RPMI7951 (cell line): ENCODE data around the gene URM1. TPM values are rescaled to one million over a fixed set of nuclear protein-coding genes. Genes with fewer than 3 reads are reported as not detected.
"Not testable (repeated sequence)": the region's sequence is repeated elsewhere in the genome, so short reads cannot be mapped to it uniquely, and the experiment has no call there.

ENCODE experiments used
- DNase-seq: peaks from one replicate; pipeline ENCODE4 v3.0.0-alpha.2; 2012; ENCODE audit warnings: low read depth
- total RNA-seq: library from RNA; depleted of rRNA; stranded (reverse); fragments of >200 nt; shearing (Covaris generic); gene quantifications from 2 replicates; pipeline ENCODE4 v1.2.3, GENCODE V29; 2014

The URM1 gene
- total RNA-seq, 1 experiment from 2014 or later: 33.2 TPM

DNA sequence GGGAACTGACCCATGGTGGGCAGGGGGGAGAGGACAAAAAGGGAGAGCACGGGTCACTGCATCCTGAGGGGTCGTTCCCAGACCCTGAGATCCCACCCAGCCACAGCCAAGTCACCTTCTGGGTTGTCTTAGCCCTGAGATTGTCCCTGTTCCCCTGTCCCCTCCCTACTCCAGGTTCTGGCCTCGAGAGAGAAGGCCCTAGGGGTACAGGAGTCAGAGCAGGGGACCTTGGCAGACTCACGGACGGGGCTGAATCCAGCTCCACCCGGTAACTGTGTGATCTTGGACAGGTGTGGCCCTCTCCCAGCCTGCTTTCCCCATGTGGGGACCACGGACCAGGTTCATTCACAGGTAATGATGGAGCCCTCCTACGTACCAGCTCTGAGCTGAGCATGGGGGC lies 38.3 kb downstream of the URM1 start:
- DNase-seq: no peak

DNA sequence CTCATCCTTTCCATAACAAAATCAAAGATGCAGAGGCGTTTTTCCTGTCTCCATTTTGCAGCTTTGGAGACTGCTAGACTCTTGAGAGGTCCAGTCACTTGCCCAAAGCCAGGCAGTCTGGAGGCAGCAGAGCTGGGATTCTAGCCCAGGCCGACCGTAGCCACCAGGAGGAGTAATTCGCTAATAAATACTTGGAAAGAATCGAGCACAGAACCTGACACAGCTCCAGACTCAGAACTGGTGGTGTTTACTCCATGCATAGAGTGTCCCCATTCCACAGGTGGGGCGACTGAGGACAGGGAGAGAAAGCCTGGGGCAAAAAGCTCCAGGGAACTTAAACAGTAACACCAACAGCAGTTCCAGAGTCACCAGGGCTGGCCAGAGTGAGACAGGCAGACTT lies 38.8 kb downstream of the URM1 start:
- peak; percentile 29 for DNase-seq

DNA sequence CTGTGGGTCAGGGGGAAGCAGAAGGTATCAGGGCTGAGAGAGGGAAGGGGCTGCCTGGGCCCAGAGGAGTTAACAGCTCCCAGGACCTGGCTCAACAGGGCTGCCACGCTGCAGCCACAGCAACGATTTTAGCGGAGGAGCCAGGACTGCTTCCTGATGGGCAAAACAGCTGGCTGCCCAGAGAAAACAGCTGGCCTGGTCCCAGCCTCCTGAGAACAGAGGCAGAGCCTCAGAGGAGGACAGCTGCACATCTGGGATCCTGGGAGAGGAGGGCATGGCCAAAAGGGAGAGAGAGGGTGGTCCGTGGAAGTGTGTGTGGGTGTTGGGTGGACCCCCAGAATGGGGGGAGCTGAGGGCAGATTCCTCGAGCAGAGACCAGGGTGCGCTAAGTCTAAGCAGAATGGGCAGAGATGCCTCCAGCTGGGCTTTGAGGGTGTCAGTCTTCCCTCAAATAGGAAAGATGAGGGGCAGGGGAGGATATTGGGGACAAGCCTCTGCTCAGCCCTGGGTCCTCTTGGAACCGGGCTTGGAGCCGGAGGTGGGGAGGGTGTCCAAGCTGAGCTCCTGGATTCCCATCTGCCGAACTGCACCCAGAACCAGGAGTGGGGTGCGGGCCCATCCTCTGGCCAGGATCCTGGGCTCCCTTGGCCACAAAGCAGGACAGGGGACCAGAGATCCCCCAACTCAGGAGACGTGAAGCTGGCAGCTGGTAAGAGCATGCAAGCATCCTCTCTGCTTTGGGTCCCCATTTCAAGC lies 40.4 kb downstream of the URM1 start:
- DNase-seq: no peak

DNA sequence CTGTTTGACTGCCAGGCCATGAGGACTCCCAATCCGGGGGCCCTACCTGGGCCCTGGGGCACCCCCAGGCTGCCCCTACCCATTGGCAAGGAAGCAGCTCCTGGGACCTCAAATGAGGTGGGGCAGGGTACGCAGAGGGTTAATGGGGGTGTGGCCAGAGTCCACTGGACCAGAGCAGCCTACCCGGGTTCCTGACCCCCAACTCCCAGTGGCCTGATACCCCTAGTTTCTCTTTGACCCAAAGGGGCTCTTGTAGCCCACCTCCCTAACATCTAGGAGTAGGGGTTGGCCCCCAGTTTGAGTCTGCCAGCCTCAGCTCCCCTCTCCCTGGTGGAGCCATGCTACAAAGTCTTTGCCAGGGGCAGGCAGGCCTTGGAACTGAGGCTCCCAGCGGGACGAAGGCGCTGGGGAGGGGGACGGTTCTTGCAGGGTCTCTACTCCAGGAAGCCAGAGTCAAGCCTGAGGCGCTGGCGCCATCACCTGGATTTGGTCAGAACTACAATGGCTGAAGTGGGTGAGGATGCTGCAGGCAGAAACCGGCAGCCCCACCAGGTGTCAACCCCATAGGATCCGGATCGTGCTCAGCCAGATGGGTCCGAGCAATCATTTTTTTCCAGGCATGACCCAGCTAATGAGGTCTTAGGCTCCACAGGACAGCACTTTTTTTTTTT lies 41.1 kb downstream of the URM1 start:
- DNase-seq: peak; percentile 25

DNA sequence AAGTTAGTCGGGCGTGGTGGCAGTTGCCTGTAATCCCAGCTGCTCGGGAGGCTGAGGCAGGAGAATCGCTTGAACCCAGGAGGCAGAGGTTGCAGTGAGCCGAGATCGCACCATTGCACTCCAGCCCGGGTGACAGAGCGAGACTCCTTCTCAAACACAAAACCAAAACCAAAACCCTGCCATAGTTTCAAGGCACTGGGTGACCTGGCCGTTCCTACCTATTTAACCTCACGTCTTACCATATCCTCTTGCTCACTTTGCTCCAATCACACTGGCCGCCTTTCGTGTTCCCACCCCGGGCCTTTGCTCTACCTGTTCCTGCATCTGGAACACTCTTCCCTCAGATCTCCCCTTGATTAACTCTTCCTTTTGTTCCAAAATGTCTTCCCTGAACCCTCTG lies 42.6 kb downstream of the URM1 start:
- not testable (repeated sequence) for DNase-seq

DNA sequence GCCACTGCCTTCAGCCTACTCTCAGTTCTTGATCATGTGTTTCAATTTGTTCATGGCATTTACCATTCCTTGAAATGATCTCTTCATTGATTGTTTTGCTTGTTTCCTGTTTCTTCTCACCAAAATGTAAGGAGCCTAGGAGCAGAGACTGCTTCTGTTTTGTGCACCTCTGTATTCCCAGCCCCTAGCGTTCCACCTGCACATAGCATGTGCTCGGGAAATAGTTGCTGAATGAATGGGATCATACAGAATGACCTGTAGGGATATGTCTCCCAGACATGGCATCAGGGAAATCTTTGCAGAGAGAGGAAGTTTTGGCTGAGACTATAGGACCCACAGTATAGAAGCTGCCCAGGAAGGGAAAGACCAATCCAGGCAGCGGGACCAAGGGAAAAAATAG lies 43.3 kb downstream of the URM1 start:
- no peak for DNase-seq

DNA sequence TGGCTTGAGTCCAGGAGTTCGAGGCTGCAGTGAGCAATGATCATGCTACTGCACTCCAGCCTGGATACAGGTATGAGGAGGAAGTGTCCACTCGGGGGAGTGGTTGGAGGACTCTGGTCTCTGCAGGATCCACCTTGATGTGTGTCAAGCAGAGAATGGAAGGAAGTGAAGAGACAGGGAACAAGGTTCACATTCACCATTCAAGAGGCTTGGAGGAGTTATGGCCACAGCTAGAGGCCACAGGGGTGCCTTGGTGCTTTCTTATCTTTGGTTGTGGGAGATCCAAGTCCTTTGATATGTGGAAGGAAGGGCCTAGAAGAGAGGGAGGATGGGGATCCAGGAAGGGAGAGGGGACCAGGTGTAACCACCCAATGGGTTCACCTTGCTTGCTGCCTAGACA lies 44.1 kb downstream of the URM1 start:
- no peak for DNase-seq

DNA sequence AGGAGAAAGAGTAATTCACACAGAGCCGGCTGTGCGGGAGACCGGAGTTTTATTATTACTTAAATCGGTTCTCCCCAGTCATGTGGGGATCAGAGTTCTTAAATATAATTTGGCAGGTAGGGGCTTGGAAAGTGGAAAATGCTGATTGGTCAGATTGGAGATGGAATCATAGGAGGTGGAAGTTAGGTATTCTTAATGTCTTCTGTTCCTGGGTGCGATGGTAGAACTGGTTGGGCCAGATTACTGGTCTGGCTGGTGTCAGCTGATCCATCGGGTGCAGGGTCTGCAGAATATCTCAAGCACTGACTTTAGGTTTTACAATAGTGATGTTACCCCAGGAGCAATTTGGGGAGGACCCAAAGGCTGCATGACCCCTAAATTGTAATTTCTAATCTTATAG lies 44.8 kb downstream of the URM1 start:
- DNase-seq: no peak

DNA sequence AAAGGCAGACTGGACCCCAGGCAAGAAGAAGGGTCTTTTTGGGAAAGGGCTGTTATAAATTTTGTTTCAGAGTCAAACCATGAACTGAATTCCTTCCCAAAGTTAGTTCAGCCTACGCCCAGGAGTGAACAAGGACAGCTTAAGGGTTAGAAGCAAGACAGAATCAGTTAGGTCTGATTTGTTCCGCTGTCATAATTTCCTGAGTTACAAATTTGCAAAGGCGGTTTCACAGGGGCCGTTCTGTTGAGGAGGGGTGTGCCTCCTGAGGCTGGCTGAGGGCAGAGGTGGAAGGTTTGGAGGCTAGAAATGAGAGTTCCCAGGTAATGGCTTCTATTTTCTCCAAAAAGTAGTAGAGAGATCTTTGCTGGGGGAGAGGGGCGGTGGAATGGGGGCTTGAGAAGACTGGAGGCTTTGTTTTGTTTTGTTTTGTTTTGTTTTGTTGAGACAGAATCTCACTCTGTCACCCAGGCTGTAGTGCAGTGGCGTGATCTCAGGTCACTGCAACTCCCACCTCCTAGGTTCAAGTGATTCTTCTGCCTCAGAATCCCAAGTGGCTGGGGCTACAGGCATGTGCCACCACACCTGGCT lies 45.4 kb downstream of the URM1 start:
- DNase-seq: no peak

DNA sequence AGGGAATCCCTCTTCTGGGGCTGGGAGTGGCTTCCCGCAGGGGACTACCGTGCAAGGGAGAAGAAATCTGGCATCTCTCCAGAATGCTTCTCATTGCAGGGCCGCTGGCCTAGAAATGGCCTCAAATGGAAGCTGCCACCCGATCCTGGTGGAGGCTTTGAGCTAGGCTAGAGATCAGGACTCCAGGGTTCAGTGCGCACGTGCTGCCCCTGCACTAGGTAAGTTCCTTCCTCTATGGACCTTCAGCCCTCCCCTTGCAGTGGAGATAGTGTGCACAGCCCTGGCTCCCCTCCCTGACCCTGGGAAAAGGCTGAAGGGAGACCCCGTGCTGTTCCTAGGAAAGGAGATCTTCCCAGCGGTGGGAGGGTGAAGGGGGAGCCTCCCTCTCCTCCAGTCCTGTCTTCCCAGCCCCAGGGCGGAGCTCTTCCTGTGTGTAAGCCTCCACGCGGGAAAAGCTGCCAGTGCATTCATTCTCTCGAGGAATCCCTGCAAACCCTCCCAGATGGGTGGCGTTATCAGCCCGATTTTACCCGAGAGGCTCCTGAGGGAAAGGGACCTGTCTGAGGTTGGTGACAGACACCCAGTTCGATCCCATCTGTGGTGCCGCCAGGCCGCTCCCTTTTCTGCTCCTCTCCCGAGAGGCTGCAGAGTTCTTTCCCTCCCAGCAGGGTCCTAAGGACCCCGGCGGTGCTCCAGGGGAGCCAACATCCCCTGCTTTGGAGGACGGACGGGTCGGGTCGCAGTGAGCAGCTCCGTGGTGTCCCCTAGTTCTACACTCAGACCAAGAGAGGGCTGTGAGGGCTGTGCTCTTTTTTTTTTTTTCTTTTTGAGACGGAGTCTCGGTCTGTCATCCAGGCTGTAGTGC lies 48.1 kb downstream of the URM1 start:
- DNase-seq: peak; percentile 50

DNA sequence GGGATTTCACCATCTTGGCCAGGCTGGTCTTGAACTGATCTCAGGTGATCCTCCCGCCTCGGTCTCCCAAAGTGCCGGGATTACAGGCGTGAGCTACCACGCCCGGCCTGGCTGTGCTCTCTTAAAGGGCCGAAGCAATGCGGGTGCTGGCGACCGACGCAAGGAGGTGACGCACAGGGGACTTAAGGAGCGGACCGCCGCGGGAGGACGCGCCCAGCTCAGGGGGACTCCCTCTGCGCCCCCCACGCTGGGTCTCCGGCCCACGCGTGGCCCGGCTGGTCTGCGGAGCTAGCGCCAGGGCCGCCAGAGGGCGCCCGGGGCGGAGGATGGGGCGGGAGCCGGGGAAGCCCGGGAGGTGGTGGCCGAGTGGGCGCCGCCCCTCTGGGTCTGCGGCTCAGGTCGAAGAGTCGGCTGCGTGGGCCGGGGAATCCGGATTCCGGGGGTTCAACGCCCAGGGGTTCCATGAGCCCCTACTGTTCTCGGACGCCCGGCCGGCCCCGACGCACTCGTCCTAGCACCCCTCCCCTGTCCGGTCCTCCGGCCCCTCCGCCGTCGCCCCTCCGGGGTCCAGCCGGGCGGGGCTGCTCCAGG lies 49.0 kb downstream of the URM1 start:
- peak; percentile 69 for DNase-seq

DNA sequence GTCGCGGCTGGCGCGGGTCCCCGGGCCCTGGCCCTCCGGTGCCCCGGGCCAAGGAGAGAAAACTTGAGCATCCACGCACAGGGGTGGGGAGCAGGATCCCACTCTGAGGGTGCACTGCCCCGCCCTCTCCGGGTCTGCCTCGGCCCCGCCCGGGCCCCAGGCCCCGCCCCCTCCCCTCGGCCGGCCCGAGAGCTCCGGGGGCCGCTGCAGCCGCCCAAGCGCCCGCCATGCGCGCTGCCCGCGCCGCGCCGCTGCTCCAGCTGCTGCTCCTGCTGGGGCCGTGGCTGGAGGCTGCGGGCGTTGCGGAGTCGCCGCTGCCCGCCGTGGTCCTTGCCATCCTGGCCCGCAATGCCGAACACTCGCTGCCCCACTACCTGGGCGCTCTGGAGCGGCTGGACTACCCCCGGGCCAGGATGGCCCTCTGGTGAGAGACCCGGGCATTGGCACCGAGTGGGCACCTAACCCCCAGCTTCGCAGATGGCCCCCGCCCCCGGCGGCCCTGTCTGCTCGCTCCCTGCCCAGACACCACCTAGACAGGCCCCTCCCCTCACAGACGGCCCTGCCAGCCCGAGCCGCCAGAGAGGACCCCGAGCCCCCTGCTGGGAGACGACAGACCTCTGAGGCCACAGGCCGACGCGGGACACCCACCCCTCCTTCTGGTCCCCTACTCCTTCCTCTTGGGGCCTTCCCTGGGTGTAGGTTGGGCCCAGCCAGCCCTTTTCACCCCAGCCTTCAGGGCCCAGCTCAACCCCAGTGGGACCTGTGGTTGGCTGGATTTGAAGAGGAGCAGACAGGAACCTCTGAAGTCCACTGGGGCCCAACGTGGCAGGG lies 49.7 kb downstream of the URM1 start, which contains the start of gene CERCAM:
Gene CERCAM, plus strand, starts transcription at position 207 of the 831 bp plus-strand sequence. Its CDS starts 21 bp downstream, at position 228.
- DNase-seq: peak; percentile 64

DNA sequence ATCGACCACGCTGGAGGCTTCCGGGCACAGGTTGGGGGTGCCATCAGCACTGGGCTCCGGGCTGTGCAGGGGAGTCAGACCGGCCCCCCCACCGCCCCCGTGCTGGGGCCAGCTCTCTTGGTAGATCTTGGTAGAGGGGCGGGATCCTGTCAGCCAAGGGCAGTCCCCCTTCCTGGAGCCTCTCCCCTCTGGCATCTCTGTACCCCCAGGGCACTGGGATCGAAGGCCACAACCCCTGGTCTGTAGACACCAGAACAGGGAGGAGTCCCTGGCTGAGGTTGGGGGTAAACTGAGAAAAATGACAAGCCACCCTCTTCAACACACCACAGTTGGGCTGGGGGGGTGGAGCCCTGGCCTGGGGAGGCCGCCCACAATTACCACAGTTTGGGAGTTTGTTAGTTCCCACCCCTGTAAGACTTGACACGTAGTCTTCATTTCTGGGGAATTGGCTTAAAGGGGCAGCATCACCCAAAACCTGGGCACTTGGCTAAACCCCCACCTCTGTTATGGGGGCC lies 50.4 kb downstream of the URM1 start:
- peak; percentile 56 for DNase-seq

DNA sequence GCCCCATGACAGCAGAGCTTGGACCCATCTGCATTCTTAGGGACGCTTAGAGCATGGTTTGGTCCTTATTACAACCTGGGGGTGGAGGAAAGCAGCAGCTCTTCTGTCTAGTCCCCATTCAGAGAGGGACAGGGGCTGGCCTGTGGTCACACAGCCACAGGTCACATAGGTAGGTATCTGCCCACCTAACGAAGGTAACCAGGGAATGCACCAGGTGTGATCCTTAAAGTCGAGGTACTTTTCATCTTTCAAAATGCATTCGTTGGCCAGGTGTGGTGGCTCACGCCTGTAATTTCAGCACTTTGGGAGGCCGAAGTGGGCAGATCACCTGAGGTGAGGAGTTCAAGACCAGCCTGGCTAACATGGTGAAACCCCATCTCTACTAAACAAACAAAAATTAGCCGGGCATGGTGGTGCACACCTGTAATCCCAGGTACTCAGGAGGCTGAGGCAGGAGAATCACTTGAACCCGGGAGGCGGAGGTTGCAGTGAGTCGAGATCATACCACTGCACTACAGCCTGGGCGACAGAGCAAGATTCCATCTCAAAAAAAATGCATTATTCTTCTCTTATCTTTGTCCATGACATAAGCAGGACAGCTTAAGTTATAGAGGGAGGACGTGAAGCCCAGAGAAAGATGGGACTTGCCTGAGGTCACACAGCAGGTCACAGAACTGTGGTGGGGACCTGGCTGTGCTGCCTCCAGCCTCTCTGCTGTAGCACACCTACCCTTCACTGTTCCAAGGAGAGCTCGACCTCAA lies 51.0 kb downstream of the URM1 start:
- DNase-seq: not testable (repeated sequence)

DNA sequence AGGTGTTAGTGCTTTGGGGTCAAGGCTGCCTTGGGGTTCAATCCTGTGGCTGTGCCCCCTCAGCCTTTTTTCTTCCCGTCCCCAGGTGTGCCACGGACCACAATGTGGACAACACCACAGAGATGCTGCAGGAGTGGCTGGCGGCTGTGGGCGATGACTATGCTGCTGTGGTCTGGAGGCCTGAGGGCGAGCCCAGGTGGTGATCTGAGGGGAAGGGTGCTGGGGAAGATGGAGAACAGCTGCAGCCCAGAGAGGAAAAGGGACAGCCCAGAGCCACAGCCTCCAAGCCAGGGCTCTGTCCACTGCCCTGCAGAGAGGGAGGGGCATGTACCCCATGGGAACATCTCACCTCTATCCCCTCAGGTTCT lies 51.6 kb downstream of the URM1 start:
- no peak for DNase-seq

DNA sequence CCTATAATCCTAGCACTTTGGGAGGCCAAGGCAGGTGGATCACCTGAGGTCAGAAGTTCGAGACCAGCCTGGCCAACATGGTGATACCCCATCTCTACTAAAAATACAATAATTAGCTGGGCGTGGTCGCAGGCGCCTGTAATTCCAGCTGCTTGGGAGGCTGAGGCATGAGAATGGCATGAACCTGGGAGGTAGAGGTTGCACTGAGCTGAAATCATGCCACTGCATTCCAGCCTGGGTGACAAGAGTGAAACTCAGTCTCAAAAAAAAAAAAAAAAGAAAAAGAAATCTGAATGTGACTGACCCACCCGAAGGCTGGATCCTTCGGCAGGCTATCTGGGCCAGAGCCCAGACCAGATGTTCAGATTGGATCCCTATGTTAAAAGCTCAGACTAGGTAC lies 52.2 kb downstream of the URM1 start:
- not testable (repeated sequence) for DNase-seq

DNA sequence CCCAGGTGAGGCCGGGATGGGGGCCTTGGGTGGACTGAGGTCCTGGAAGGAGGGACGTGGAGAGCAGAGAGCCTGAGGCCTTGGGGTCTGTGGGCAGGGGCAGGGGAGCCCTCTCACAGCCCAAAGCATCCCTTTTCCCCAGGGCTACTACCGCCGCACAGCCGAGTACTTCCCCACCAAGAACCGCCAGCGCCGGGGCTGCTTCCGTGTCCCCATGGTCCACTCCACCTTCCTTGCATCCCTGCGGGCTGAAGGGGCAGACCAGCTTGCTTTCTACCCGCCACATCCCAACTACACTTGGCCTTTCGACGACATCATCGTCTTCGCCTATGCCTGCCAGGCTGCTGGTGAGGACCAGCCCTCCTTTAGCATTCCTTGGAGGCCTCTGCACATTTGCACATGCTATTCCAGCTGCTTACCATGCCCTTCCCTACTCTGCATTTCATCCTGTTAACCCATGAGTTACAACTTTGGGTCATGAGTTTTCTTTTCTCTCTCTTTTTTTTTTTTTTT lies 53.1 kb downstream of the URM1 start:
- no peak for DNase-seq

DNA sequence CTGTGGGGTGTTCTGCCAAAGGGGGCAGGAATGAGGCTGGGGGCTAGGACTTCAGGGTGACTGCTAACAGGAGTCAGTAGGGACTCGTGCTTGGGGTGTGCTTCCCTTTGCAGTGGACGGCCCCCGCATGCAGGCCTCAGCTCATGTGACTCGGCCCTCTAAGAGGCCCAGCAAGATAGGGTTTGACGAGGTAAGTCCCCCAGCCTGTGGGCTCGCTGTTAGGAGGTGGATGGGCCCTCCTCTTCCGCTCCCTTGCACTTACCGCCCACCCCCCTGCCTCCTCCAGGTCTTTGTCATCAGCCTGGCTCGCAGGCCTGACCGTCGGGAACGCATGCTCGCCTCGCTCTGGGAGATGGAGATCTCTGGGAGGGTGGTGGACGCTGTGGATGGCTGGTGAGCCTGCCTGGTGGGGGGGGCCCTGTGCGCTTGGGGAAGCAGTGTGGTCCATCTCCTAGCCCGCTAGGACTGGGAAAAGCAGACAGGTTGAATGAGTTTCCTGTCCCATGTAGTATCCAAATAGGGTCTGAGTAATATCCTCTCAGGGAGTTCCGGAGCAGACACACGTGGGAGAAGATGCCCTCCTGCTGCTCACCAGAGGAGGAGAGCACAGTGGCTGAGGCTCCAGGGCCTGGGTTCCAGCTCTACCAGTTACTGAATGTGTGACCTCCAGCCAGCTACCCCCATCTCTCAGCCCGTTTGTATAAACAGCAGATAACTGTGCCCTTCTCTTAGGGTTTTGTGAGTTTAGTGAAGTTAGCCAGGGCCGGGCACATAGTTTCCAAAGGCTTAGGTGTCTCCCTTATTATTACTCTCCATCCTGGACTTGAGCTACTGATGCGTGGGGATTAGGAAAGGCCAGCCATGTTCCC lies 57.7 kb downstream of the URM1 start:
- DNase-seq: no peak
